Activated CD8-positive, alpha-beta T cell treated with anti-CD3 and anti-CD28 coated beads, Interleukin-2, amount 10 ng/mL, durations not matched to agents 7 days and 5 days (primary cell): Measurements from ENCODE around the gene ARF3. TPM values are rescaled to one million over a fixed set of nuclear protein-coding genes. Genes with fewer than 3 reads are reported as not detected.
"Not testable (repeated sequence)": the region's sequence is repeated elsewhere in the genome, so short reads cannot be mapped to it uniquely, and the experiment has no call there.

Source experiments
- ATAC-seq: fragments of 150-1000 bp; cut with Tn5 transposase; one replicate; pipeline ENCODE4 v1.10.0; 2021; ENCODE audit warnings: moderate library complexity
- CTCF ChIA-PET: fragments of 350-600 bp; sonication (Branson Sonifier 250); formaldehyde crosslinking; loops from one replicate; lab custom pipeline; 2021; ENCODE audit warnings: antibody characterized with exemption; lab: Charles Lee
- POLR2A ChIA-PET: fragments of 350-600 bp; sonication (Branson Sonifier 250); formaldehyde crosslinking; loops from one replicate; lab custom pipeline; 2021; ENCODE audit warnings: antibody characterized with exemption; lab: Charles Lee
- DNase-seq: peaks from one replicate; pipeline ENCODE4 v3.0.0-alpha.2; 2020
- H3K27ac Mint-ChIP-seq: one replicate; pipeline ENCODE4 v1.8.0; 2021; ENCODE audit warnings: mild to moderate bottlenecking, mixed read lengths
- H3K27me3 Mint-ChIP-seq: one replicate; pipeline ENCODE4 v1.8.0; 2021; ENCODE audit warnings: low read depth, mixed read lengths
- H3K36me3 Mint-ChIP-seq: one replicate; pipeline ENCODE4 v1.8.0; 2021; ENCODE audit warnings: low read depth, mixed read lengths
- H3K4me1 Mint-ChIP-seq: one replicate; pipeline ENCODE4 v1.8.0; 2021; ENCODE audit warnings: low read depth, mixed read lengths
- H3K4me3 Mint-ChIP-seq: one replicate; pipeline ENCODE4 v1.8.0; 2021; ENCODE audit warnings: mild to moderate bottlenecking, mixed read lengths
- H3K9me3 Mint-ChIP-seq: one replicate; pipeline ENCODE4 v1.8.0; 2022; ENCODE audit warnings: mixed read lengths; ENCODE audit not compliant: insufficient read depth
- total RNA-seq, 2 experiments: library from RNA; stranded (reverse); gene quantifications; one replicate each; pipeline ENCODE4 v1.2.3, GENCODE V29; 2021

ARF3 gene
- total RNA-seq, 2 experiments from 2014 or later: 104 to 108 TPM

DNA sequence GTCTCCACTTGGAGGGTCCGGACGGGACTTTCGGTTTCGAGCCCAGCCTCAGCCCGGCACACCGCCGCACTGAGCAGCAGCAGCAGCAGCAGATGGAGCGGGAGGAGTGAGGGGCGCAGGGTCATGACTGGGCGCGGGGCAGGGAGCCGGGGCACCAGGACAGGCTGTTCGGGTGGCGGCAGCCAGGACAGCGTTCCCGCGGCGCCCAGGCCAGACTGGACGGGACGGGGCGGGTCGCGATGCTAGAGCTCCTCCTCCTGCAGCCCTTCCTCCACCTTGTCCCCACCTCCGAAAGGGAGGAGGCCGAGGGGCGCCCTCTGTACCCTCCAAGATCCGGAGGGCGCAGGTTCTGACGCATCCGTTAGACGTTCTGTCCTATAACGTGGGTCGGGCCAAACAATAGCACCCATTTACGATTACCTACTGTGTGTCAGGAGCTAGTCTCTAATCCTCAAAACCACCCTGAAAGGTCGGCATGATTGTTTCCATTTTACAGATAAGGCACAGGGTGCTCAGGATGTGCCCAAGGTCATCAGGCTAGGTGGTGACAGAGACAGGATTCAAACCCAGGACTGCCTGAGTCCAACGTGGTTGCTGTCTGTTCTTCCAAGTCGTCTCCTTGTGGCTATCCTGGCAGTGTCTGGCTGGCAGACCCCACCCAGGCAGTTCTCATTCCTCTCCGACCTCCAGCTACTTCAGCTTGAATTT lies 31.8 kb downstream of the ARF3 start, which contains the start of gene FKBP11:
FKBP11 (minus strand) TSS at position 189 of the 708 bp plus-strand sequence; CDS start at position 125, 64 bp downstream.
- CTCF ChIA-PET: interaction anchor here (0.8 to 8.5 kb wide), 19 partner anchors 10 to 110 kb away, joined by 3 to 77 read pairs (median 6); partner anchors contain the start of genes ARF3, DDX23 and WNT1
- POLR2A ChIA-PET: interaction anchor here (0.5 to 1.6 kb wide), 12 partner anchors 9 to 93 kb away, joined by 3 to 12 read pairs (median 4); partner anchors contain the start of genes DDX23, RND1 and WNT1
- no peaks in the 10 kb centered on the region for H3K9me3 Mint-ChIP-seq
- H3K4me3 Mint-ChIP-seq: peak within 1 kb of the TSS; percentile 93
- DNase-seq (peak; percentile 82), ATAC-seq (peak; percentile 90)
- no peaks in the 10 kb centered on the region for H3K27me3 Mint-ChIP-seq
- H3K4me1 Mint-ChIP-seq: peaks cover 21% of the 10 kb centered on the region
- H3K27ac Mint-ChIP-seq: peak within 1 kb of the TSS; percentile 95
- H3K36me3 Mint-ChIP-seq: peaks cover 39% of the 10 kb centered on the region

GRCh38 chr12:48924617-48925303 lies 32.5 kb downstream of the ARF3 start:
- Mint-ChIP-seq H3K9me3 (no peaks in the 10 kb centered on the region), H3K27ac (peak overlapping the region; percentile 95), H3K27me3 (no peaks in the 10 kb centered on the region), H3K4me3 (peak overlapping the region; percentile 93), H3K4me1 (peaks cover 21% of the 10 kb centered on the region), H3K36me3 (peaks cover 36% of the 10 kb centered on the region)
- ATAC-seq (peak; percentile 87), DNase-seq (peak; percentile 85)
- ChIA-PET POLR2A (interaction anchor here (0.6 to 1.6 kb wide), 11 partner anchors 11 to 76 kb away, joined by 3 to 12 read pairs (median 4); partner anchors contain the start of genes DDX23, RND1, WNT1 and WNT10B), CTCF (interaction anchor here (0.6 to 8.5 kb wide), 23 partner anchors 11 to 124 kb away, joined by 3 to 77 read pairs (median 4); partner anchors contain the start of genes ARF3, DDX23 and WNT1)

DNA sequence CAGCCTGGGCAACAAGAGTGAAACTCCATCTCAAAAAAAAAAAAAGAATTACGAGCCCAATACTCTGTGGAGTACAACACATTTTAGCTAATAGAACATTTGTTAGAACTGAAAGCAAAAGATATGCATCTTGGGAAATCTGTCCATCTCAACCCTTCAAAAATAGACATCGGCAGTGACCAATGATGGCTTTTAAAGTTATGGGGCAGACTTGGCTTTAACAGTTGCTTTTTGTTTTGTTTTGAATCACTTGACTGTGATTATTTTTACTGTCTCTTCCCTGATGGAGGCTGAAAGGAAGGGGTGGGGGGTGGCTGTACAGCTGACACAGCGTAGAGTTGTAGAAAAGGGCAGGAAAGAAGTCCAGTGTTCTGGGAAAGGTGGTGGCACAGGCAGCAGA lies 34.2 kb downstream of the ARF3 start:
- ATAC-seq: no peak
- Mint-ChIP-seq H3K9me3 (no peaks in the 10 kb centered on the region), H3K27ac (no peak overlapping the region), H3K4me3 (no peak overlapping the region), H3K4me1 (peaks cover 28% of the 10 kb centered on the region), H3K36me3 (peaks cover 31% of the 10 kb centered on the region), H3K27me3 (no peaks in the 10 kb centered on the region)
- POLR2A ChIA-PET: interaction anchor here (1.0 to 1.1 kb wide), 2 partner anchors 23 to 147 kb away, joined by 3 to 4 read pairs; partner anchors contain the start of gene RHEBL1
- DNase-seq: no peak
- CTCF ChIA-PET: interaction anchor here (1.0 to 8.5 kb wide), 11 partner anchors 10 to 126 kb away, joined by 3 to 77 read pairs (median 21); partner anchors contain the start of genes ARF3, DDX23 and WNT1

DNA sequence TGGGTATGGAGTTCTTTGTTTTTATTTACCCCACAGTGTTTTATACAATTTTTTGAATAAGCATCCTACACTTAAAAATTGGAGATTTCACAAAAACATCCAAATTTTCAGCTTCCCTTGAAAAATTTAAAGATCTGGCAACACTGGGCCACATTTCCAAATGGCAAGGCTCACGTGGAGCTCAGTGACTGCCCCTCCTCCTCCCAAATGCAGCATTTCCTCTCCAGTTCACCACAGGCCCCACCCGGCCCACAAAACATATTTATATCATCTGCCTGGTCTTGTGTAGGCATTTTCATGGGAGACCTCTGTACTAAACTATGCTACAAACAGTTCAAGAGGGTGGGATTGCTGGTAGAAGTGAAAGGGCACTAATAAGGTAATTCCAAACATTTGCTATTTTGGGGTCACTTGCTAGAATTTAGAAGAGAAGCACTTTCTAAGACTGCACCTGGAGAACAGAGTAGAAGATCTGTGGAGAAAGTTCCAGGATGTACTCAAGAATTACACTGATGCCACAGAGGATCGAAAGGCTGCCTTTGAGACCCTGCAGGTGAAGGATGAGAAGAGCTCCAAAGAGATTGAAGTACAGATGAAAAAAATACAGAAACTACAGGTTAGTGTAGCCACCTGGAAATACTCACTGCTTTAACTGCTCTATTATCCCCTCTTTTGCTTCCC lies 39.3 kb downstream of the ARF3 start:
- Mint-ChIP-seq H3K27ac (peak overlapping the region; percentile 88), H3K9me3 (no peaks in the 10 kb centered on the region), H3K36me3 (peaks cover 18% of the 10 kb centered on the region), H3K4me1 (peaks cover 19% of the 10 kb centered on the region), H3K4me3 (peak overlapping the region; percentile 75), H3K27me3 (no peaks in the 10 kb centered on the region)
- ATAC-seq: peak; percentile 83
- CTCF ChIA-PET: interaction anchor here (0.7 to 2.1 kb wide), 5 partner anchors 14 to 65 kb away, joined by 3 to 19 read pairs (median 10); partner anchors contain the start of gene WNT1
- POLR2A ChIA-PET: interaction anchor here (0.6 to 1.4 kb wide), 5 partner anchors 9 to 66 kb away, joined by 3 to 8 read pairs (median 3); partner anchors contain the start of gene RND1
- peak; percentile 68 for DNase-seq

- Mint-ChIP-seq H3K27ac (no peak overlapping the region), H3K36me3 (no peaks in the 10 kb centered on the region), H3K27me3 (peaks cover 9% of the 10 kb centered on the region), H3K9me3 (no peaks in the 10 kb centered on the region), H3K4me3 (no peak overlapping the region), H3K4me1 (no peaks in the 10 kb centered on the region)
- CTCF ChIA-PET: interaction anchor here (1.0 to 2.6 kb wide), 5 partner anchors 14 to 78 kb away, joined by 3 to 12 read pairs (median 6); partner anchors contain the start of gene FKBP11
- DNase-seq (no peak), ATAC-seq (no peak)
- POLR2A ChIA-PET: interaction anchor here (1.4 kb wide), 1 partner anchor 58 kb away, joined by 5 read pairs; the partner anchor contains the start of gene DDX23
Observed at GRCh38 chr12:48910196-48910595, 47.1 kb downstream of the ARF3 start.

- ATAC-seq, H3K4me1 Mint-ChIP-seq, POLR2A ChIA-PET, DNase-seq, H3K9me3 Mint-ChIP-seq, H3K27ac Mint-ChIP-seq, H3K36me3 Mint-ChIP-seq, H3K4me3 Mint-ChIP-seq, H3K27me3 Mint-ChIP-seq: not testable (repeated sequence)
- CTCF ChIA-PET: interaction anchor here (1.0 to 2.6 kb wide), 3 partner anchors 19 to 60 kb away, joined by 3 to 12 read pairs (median 3); no protein-coding TSS in a partner anchor
Observed at GRCh38 chr12:48909698-48910097, 47.6 kb downstream of the ARF3 start.

DNA sequence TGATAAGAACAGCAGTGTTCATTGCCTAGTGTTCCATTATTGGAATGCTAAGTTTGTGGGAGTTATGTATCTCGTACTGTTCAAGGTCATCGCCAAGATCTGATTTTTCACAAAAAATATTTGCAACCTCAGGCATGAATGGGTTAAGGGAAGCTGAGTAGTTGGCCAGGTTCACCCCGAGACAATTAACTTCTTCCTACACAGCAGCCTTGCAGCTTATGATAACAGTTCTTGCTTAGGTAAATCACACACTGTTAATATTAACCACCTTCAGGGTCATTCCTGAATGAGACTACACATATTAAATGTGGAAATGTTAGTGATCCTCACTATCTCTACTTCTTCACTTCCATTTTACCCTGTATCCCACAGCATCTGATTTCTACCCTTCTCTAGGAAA lies 50.0 kb downstream of the ARF3 start:
- Mint-ChIP-seq H3K27me3 (peaks cover 12% of the 10 kb centered on the region), H3K9me3 (no peaks in the 10 kb centered on the region), H3K4me1 (peaks cover 8% of the 10 kb centered on the region), H3K4me3 (no peak overlapping the region), H3K36me3 (no peaks in the 10 kb centered on the region), H3K27ac (no peak overlapping the region)
- ATAC-seq (no peak), DNase-seq (no peak)
- ChIA-PET POLR2A (interaction anchor here (1.5 kb wide), 1 partner anchor 19 kb away, joined by 3 read pairs; the partner anchor contains the start of gene FKBP11), CTCF (interaction anchor here (0.9 to 1.1 kb wide), 2 partner anchors 16 to 81 kb away, joined by 3 read pairs; no protein-coding TSS in a partner anchor)

DNA sequence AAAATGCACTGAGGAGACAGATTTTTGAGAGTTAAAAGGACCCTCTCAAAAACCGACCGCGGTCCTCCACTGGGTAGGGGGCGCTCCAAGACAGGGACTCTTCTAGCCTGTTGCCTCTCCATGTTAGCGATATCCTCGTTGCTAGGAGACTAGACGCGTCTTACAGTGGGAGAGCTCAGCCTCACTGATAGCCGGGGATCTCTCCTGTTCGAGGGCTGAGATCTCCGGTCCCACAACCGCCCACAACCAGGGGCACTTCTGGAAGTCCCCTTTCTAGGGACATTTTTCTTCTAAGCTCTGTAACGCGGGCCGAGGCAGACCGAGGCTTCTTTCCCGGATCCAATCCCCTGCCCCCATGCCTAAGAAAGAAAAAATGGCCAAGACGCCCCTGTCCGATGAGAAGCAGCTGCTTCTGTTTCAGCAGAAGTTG lies 53.3 kb downstream of the ARF3 start:
- POLR2A ChIA-PET: interaction anchor here (0.6 to 1.9 kb wide), 3 partner anchors 39 to 331 kb away, joined by 3 to 6 read pairs (median 3); partner anchors contain the start of gene RND1
- CTCF ChIA-PET: interaction anchor here (0.6 to 7.1 kb wide), 24 partner anchors 10 to 114 kb away, joined by 3 to 77 read pairs (median 6); partner anchors contain the start of genes ARF3, DDX23, FKBP11 and PRKAG1
- Mint-ChIP-seq H3K27me3 (peaks cover 12% of the 10 kb centered on the region), H3K9me3 (no peaks in the 10 kb centered on the region), H3K27ac (no peak overlapping the region), H3K4me3 (peak overlapping the region; percentile 64), H3K4me1 (peaks cover 12% of the 10 kb centered on the region), H3K36me3 (no peaks in the 10 kb centered on the region)
- DNase-seq (peak; percentile 88), ATAC-seq (peak; percentile 97)

DNA sequence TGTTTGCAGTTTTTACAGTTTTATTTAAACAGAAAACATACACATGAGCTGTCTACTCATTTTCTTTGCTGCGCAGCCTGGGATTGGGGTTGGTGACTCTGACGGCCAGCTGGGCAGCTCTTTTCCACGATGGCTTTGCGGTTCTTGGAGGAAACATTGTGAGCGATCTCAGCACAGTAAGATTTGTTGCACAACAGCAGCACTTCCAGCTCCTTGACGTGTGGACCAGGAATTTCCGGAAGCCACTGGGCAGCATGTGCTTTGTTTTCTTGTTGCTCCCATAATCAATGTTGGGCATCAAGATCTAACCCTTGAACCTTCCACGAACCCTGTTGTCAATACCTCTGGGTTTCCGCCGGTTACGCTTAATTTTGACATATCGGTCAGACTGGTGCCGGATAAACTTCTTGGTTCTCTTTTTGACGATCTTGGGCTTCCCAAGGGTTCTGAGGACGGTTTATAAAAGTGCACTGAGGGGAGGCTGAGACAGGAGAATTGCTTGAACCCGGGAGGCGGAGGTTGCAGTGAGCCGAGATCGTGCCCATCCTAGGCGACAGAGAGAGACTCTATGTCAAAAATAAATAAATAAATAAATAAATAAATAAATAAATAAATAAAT lies 53.8 kb downstream of the ARF3 start:
- DNase-seq (no peak), ATAC-seq (peak; percentile 12)
- CTCF ChIA-PET: interaction anchor here (0.7 to 7.1 kb wide), 23 partner anchors 10 to 116 kb away, joined by 3 to 77 read pairs (median 6); partner anchors contain the start of genes ARF3, DDX23, FKBP11 and PRKAG1
- H3K4me1 Mint-ChIP-seq: peaks cover 12% of the 10 kb centered on the region
- peaks cover 12% of the 10 kb centered on the region for H3K27me3 Mint-ChIP-seq
- POLR2A ChIA-PET: interaction anchor here (0.6 to 1.9 kb wide), 3 partner anchors 23 to 51 kb away, joined by 3 to 6 read pairs (median 4); partner anchors contain the start of genes DDX23 and RND1
- no peaks in the 10 kb centered on the region for H3K36me3 Mint-ChIP-seq
- no peak overlapping the region for H3K27ac Mint-ChIP-seq
- no peaks in the 10 kb centered on the region for H3K9me3 Mint-ChIP-seq
- peak overlapping the region; percentile 64 for H3K4me3 Mint-ChIP-seq

DNA sequence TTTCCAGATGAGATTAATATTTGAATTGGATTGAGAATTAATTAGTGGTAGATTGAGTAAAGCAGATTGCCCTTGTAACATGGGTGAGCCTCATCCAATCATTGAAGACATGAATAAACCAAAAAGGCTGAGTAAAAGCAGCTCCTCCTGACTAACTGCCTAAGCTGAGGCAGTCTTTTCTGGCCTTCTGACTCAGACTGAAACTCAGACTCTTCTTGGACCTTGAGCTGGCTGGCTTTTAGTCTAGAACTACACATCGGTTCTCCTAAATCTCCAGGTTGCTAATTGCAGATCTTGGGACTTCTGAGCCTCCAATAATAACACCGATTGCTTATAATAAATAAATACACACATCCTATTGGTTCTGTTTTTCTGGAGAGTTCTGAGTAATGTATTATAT lies 56.0 kb downstream of the ARF3 start:
- no peaks in the 10 kb centered on the region for H3K36me3 Mint-ChIP-seq
- H3K4me1 Mint-ChIP-seq: peaks cover 12% of the 10 kb centered on the region
- ChIA-PET POLR2A (no interaction called here), CTCF (interaction anchor here (1.1 to 7.1 kb wide), 7 partner anchors 11 to 87 kb away, joined by 4 to 77 read pairs (median 5); partner anchors contain the start of genes DDX23, FKBP11 and WNT1)
- H3K9me3 Mint-ChIP-seq: no peaks in the 10 kb centered on the region
- H3K4me3 Mint-ChIP-seq: no peak overlapping the region
- no peak overlapping the region for H3K27ac Mint-ChIP-seq
- ATAC-seq (no peak), DNase-seq (no peak)
- peaks cover 12% of the 10 kb centered on the region for H3K27me3 Mint-ChIP-seq
